Activated CD4-positive, alpha-beta T cell treated with anti-CD3 and anti-CD28 coated beads, Interleukin-2, amount 10 ng/mL, durations not matched to agents 7 days and 5 days (primary cell): ENCODE results near the gene RFFL. TPM values are rescaled to one million over a fixed set of nuclear protein-coding genes. Genes with fewer than 3 reads are reported as not detected.
"Not testable (repeated sequence)": the region's sequence is repeated elsewhere in the genome, so short reads cannot be mapped to it uniquely, and the experiment has no call there.

Source experiments
- CTCF ChIA-PET: fragments of 350-600 bp; sonication (Branson Sonifier 250); formaldehyde crosslinking; loops from one replicate; lab custom pipeline; 2021; ENCODE audit warnings: antibody characterized with exemption; lab: Charles Lee
- POLR2A ChIA-PET: fragments of 350-600 bp; sonication (Branson Sonifier 250); formaldehyde crosslinking; loops from one replicate; lab custom pipeline; 2021; ENCODE audit warnings: antibody characterized with exemption; lab: Charles Lee
- DNase-seq: peaks from one replicate; pipeline ENCODE4 v3.0.0-alpha.2; 2020
- H3K27ac Mint-ChIP-seq: one replicate; pipeline ENCODE4 v1.8.0; 2021; ENCODE audit warnings: mild to moderate bottlenecking, moderate library complexity, mixed read lengths
- H3K27me3 Mint-ChIP-seq: one replicate; pipeline ENCODE4 v1.8.0; 2021; ENCODE audit warnings: mixed read lengths
- H3K36me3 Mint-ChIP-seq: one replicate; pipeline ENCODE4 v1.8.0; 2021; ENCODE audit warnings: low read depth, mixed read lengths
- H3K4me1 Mint-ChIP-seq: one replicate; pipeline ENCODE4 v1.8.0; 2021; ENCODE audit warnings: mixed read lengths
- H3K4me3 Mint-ChIP-seq: one replicate; pipeline ENCODE4 v1.8.0; 2021; ENCODE audit warnings: mild to moderate bottlenecking, moderate library complexity, mixed read lengths
- H3K9me3 Mint-ChIP-seq: one replicate; pipeline ENCODE4 v1.8.0; 2021; ENCODE audit warnings: mixed read lengths
- total RNA-seq, 2 experiments: library from RNA; stranded (reverse); gene quantifications; one replicate each; pipeline ENCODE4 v1.2.3, GENCODE V29; 2021

The RFFL gene
- total RNA-seq, 2 experiments from 2014 or later = 36.0 to 40.1 TPM

DNA sequence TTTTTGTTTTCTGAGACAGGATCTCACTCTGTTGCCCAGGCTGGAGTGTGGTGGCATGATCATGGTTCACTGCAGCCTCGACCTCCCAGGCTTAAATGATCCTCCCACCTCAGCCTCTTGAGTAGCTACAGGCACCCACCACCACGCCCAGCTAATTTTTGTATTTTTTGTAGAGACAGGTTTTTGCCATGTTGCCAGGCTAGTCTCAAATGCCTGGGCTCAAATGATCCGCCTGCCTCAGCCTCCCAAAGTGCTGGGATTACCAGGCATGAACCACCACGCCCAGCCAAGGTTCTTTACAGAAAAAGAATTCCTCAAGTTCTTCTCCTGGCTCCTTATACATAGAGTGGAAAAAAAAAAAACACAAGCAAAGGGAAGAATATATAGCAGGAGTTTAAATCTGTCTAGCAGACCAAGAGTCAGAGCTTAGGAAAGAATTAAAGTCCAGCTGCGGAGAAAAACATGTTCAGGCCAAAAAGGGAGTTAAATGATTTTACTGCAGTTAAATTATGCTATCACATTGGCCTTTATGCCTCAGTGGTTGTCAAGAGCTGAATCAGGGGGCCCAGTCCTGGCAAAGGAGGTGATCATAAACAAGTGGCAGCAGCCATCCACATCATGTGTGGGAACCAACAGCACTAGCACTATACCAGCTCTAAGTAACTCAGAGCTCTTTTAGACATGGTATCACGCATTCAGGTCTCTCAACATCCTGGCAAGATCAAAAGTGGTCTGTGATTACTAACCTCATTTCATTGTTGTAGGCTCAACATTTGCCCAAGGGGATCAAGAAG is 43.9 kb downstream of the RFFL start:
- no peaks in the 10 kb centered on the region for H3K9me3 Mint-ChIP-seq
- no peak overlapping the region for H3K27ac Mint-ChIP-seq
- no peaks in the 10 kb centered on the region for H3K27me3 Mint-ChIP-seq
- H3K4me1 Mint-ChIP-seq = peaks cover 41% of the 10 kb centered on the region
- CTCF ChIA-PET = interaction anchor here (0.8 to 2.7 kb wide), 6 partner anchors 10 to 70 kb away, joined by 3 to 9 read pairs (median 7); no protein-coding TSS in a partner anchor
- no peak overlapping the region for H3K4me3 Mint-ChIP-seq
- no peak for DNase-seq
- peaks cover 68% of the 10 kb centered on the region for H3K36me3 Mint-ChIP-seq
- POLR2A ChIA-PET = interaction anchor here (0.6 kb wide), 1 partner anchor 194 kb away, joined by 3 read pairs; no protein-coding TSS in a partner anchor

DNA sequence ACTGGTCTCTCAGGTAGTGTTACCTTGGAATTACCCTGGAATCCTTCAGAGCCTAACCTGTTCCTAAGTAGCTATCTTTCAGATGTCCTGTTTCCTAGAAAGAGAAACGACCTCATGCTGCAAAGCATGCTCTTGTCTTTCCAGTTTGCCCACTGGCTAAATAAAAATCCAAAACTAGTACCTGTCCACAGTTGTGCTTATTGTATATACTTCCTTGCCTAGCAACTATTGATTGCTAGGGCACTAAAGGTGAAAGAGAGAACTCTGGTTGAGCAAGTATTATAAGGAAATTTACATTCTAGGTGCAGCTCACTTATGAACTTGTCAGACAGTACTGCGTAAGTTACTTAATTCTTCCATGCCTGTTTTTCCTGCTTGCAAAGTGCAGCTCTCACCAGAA is 44.7 kb downstream of the RFFL start:
- Mint-ChIP-seq H3K27me3 (no peaks in the 10 kb centered on the region), H3K4me3 (no peak overlapping the region), H3K4me1 (peaks cover 34% of the 10 kb centered on the region), H3K27ac (no peak overlapping the region), H3K9me3 (no peaks in the 10 kb centered on the region), H3K36me3 (peaks cover 71% of the 10 kb centered on the region)
- POLR2A ChIA-PET = interaction anchor here (0.7 kb wide), 1 partner anchor 114 kb away, joined by 4 read pairs; no protein-coding TSS in a partner anchor
- CTCF ChIA-PET = interaction anchor here (1.1 to 2.5 kb wide), 5 partner anchors 10 to 100 kb away, joined by 3 to 8 read pairs (median 6); no protein-coding TSS in a partner anchor
- DNase-seq = no peak

DNA sequence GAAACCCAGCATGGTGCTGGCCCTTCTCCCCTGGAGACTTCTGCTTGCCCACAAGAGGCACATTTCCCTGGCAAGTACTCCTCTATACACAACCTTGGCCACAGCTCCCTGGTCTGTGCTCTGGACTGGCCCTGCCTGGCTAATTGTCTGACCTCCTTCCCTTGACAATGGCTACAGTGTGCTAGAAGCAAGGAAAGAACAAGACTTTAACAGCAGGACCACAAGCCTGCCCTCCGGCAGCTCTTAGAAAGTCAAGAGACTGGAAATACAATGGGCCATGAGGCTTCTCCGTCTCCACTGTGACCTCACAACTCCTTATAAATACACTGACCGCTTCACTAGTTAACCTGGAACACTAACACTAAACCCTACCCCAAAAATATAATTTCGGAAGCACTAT is 46.5 kb downstream of the RFFL start:
- Mint-ChIP-seq H3K27me3 (no peaks in the 10 kb centered on the region), H3K9me3 (no peaks in the 10 kb centered on the region), H3K36me3 (peaks cover 75% of the 10 kb centered on the region), H3K27ac (peak overlapping the region; percentile 68), H3K4me3 (no peak overlapping the region), H3K4me1 (peaks cover 16% of the 10 kb centered on the region)
- DNase-seq = no peak
- POLR2A ChIA-PET = no interaction called here
- CTCF ChIA-PET = no interaction called here

DNA sequence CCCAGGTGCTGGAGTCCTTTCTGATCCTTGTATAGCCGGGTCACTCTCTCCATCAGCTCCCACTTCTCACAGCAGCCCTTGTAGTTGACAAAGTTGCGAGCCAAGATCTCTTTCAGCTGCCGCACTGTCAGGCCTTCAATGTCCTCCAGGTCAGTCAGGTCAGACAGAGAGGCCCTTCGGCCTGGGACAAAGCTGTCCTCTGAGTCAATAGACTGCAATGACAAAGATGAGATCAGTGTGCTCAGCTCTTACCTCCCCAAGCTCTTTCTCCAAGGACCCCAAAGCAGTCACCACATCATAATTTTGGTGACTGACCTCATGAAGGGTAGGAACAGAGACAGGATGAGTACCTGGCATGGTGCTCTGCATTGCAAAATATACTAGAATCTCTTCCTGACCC is 47.1 kb downstream of the RFFL start:
- Mint-ChIP-seq H3K27ac (no peak overlapping the region), H3K4me1 (peaks cover 9% of the 10 kb centered on the region), H3K36me3 (peaks cover 77% of the 10 kb centered on the region), H3K4me3 (no peak overlapping the region), H3K27me3 (no peaks in the 10 kb centered on the region), H3K9me3 (no peaks in the 10 kb centered on the region)
- no peak for DNase-seq
- POLR2A ChIA-PET = no interaction called here
- CTCF ChIA-PET = interaction anchor here (1.0 kb wide), 1 partner anchor 14 kb away, joined by 3 read pairs; no protein-coding TSS in a partner anchor

DNA sequence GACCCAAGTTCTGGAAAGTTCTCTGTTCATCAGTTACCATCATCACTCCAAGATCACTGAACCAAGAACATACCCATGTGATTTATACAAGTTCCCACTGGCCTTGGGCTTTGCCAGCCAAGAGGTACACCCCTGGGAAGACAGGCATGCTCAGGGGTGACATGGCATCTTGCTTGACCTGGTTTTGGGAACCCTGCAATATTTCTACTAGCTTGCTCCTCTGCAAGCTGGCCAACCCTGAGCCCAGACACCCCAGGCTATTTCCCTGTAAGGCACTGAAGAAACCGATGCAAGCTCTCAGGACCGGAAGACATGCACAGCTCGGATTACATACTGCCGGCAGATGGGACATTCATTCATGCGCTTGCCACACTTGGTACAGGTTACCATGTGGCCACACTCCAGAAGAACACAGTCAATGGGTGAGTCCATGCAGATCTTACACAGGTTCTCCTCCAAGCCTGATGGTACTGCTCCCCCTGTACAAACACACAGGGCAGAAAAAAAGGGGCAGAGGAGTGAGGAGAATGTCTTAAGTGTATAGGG is 51.8 kb downstream of the RFFL start:
- no peak overlapping the region for H3K4me3 Mint-ChIP-seq
- H3K27me3 Mint-ChIP-seq = no peaks in the 10 kb centered on the region
- no peaks in the 10 kb centered on the region for H3K4me1 Mint-ChIP-seq
- no peak overlapping the region for H3K27ac Mint-ChIP-seq
- H3K9me3 Mint-ChIP-seq = no peaks in the 10 kb centered on the region
- peaks cover 65% of the 10 kb centered on the region for H3K36me3 Mint-ChIP-seq
- POLR2A ChIA-PET = no interaction called here
- CTCF ChIA-PET = interaction anchor here (1.2 kb wide), 1 partner anchor 20 kb away, joined by 3 read pairs; no protein-coding TSS in a partner anchor
- no peak for DNase-seq

DNA sequence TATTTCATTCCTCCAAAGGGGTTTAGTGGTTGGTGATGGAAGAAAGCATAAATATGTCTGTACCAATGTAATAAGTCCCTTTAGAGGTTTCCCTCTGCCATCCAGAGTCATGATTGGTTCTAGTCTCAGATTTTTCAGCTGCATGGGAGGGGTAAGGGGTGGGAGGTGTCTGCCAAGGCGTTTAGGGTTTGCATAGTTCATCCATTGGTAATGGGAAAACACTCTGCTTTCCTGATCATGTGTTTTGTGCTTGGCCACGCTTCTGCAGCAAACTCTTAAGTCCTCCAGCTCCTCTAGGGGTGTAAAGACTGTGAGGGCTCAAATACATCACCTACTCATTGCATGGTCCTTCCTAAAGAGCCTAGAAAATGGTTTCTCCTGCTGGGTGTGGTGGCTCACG is 53.4 kb downstream of the RFFL start:
- no peaks in the 10 kb centered on the region for H3K9me3 Mint-ChIP-seq
- no peak overlapping the region for H3K4me3 Mint-ChIP-seq
- POLR2A ChIA-PET = interaction anchor here (1.1 kb wide), 1 partner anchor 13 kb away, joined by 4 read pairs; no protein-coding TSS in a partner anchor
- no peaks in the 10 kb centered on the region for H3K27me3 Mint-ChIP-seq
- no peaks in the 10 kb centered on the region for H3K4me1 Mint-ChIP-seq
- CTCF ChIA-PET = interaction anchor here (0.7 to 2.7 kb wide), 6 partner anchors 9 to 521 kb away, joined by 3 to 8 read pairs (median 4); no protein-coding TSS in a partner anchor
- H3K27ac Mint-ChIP-seq = no peak overlapping the region
- DNase-seq = no peak
- H3K36me3 Mint-ChIP-seq = peaks cover 50% of the 10 kb centered on the region

DNA sequence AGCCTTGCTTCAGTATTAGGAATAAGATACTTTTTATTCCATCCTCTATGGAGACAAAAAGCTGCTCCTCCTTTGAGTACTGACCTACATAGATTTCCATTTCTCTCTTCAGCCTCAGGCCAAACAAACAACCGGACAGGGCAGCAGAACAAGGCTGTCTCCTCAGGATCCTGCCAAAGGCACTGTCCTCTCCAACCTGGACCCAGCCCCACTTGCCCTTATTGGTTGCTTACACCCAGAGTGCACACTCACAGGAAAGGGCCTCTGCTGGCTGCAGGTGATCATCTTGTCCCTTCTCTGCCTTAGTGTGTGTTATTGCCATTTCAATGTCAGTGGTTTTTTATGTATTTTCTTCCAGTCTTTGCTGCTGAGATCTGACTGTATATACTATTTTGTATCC is 56.5 kb downstream of the RFFL start:
- peaks cover 32% of the 10 kb centered on the region for H3K36me3 Mint-ChIP-seq
- H3K27me3 Mint-ChIP-seq = no peaks in the 10 kb centered on the region
- ChIA-PET POLR2A (no interaction called here), CTCF (interaction anchor here (1.2 kb wide), 1 partner anchor 26 kb away, joined by 4 read pairs; the partner anchor contains the start of gene LIG3)
- no peak overlapping the region for H3K27ac Mint-ChIP-seq
- DNase-seq = no peak
- no peak overlapping the region for H3K4me3 Mint-ChIP-seq
- H3K9me3 Mint-ChIP-seq = no peaks in the 10 kb centered on the region
- H3K4me1 Mint-ChIP-seq = no peaks in the 10 kb centered on the region

DNA sequence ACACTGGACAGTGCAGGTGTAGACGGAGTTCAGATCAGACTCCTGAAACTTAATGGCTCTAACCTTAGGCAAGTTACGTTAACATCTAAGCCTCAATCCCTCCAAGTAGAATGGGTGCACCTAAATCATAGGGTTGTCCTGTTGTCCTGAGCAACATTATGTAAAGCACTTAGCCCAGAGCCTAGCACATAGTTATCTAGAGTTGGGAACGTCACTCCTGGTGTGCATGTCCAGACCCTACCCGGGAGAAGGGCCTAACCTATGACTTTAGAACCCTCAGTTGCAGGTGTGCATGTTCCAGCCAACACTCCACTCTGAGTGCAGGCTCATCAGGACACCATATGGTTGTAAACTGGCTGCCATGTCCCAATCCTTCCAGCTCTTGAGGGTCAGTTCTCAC is 57.2 kb downstream of the RFFL start:
- peaks cover 31% of the 10 kb centered on the region for H3K36me3 Mint-ChIP-seq
- ChIA-PET CTCF (interaction anchor here (1.3 kb wide), 1 partner anchor 16 kb away, joined by 3 read pairs; no protein-coding TSS in a partner anchor), POLR2A (no interaction called here)
- no peaks in the 10 kb centered on the region for H3K9me3 Mint-ChIP-seq
- H3K4me1 Mint-ChIP-seq = no peaks in the 10 kb centered on the region
- H3K4me3 Mint-ChIP-seq = no peak overlapping the region
- no peaks in the 10 kb centered on the region for H3K27me3 Mint-ChIP-seq
- DNase-seq = no peak
- H3K27ac Mint-ChIP-seq = no peak overlapping the region

DNA sequence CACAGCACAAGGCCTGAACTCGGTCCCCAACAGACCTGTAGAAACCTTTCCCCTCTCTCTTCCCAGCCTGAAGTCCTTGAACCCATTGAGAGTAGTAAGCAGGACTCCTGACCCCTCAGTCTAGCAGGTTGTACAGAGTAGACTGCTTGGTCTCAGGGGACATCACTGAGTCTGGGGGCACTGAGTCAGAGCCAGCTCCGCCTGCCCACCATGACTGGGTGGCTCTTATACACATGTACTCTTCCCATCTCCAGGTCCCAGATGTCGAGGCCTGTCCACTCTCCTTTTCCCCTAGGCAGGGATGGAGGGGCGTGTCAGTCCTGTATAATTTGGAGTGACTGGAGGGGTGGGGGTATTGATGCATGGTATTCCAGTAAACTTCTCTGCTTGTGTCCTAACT is 59.7 kb downstream of the RFFL start:
- DNase-seq = no peak
- CTCF ChIA-PET = interaction anchor here (1.0 to 4.1 kb wide), 3 partner anchors 81 to 115 kb away, joined by 3 to 16 read pairs (median 3); no protein-coding TSS in a partner anchor
- Mint-ChIP-seq H3K9me3 (no peaks in the 10 kb centered on the region), H3K27ac (peak overlapping the region; percentile 34), H3K27me3 (no peaks in the 10 kb centered on the region), H3K4me1 (no peaks in the 10 kb centered on the region), H3K4me3 (no peak overlapping the region), H3K36me3 (peaks cover 25% of the 10 kb centered on the region)
- POLR2A ChIA-PET = no interaction called here

DNA sequence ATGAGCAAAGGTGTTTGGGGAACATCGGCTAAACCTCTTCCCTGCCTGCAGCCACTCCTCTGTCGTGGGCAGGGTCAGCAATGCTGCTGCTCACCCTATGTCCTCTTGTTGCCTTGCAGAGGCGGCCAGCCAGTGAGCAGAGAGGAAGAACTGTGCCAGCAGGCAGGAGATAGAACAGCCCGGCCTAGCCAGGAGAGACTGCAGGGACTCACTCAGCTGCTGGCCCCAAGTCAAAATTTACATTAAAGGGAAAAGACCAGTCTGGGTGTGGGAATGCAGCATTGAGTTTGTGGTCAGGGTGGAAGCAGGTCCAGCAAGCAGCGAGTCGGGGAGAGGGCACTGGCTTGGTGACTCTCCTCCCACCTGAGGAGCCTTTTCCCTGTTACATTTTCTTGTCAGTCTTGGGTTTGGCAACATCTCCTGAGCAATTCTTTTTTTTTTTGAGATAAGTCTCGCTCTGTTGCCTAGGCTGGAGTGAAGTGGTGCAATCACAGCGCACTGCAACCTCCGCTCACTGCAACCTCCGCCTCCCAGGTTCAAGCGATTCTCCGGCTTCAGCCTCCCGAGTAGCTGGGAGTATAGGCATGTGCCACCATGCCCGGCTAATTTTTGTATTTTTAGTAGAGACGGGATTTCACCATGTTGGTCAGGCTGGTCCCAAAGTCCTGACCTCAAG is 60.5 kb downstream of the RFFL start:
- Mint-ChIP-seq H3K9me3 (no peaks in the 10 kb centered on the region), H3K36me3 (peaks cover 28% of the 10 kb centered on the region), H3K27me3 (no peaks in the 10 kb centered on the region), H3K4me1 (peaks cover 5% of the 10 kb centered on the region), H3K4me3 (no peak overlapping the region), H3K27ac (peak overlapping the region; percentile 47)
- ChIA-PET CTCF (interaction anchor here (0.6 to 4.1 kb wide), 5 partner anchors 11 to 418 kb away, joined by 3 to 16 read pairs (median 3); no protein-coding TSS in a partner anchor), POLR2A (no interaction called here)
- no peak for DNase-seq

DNA sequence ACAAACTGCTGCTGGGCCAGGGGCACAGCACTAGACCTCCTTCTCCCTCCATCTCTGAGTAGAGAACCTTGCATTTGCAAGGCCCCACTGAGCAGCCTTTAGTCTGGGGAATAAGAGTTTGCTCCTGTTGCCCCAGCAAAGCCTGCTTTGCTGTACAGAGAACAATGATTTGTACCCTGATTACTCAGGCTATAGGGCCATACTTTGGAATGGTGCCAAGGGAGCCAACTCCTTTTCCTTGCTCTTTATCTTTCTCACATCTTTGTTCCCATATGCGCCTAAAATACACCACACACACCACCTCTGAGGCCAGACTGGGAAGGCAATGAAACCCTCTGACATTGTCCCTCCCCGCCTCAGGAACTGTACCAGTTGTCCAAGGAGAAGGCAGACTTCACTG is 62.0 kb downstream of the RFFL start:
- H3K4me3 Mint-ChIP-seq = no peak overlapping the region

DNA sequence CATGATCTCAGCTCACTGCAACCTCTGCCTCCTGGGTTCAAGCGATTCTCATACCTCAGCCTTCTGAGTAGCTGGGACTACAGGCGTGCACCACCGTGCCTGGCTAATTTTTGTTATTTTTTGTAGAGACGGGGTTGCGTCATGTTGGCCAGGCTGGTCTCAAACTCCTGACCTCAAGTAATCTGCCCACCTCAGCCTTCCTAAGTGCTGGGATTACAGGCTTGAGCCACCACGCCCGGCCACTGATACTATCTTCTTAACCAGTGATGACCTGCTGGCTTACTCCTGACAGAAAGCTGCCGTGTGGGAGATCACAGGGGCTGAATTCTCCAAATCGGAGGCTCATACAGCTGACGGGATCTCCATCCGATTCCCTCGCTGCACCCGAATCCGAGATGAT is 62.5 kb downstream of the RFFL start:
- not testable (repeated sequence) for H3K27me3 Mint-ChIP-seq, H3K4me1 Mint-ChIP-seq, DNase-seq, H3K9me3 Mint-ChIP-seq, H3K27ac Mint-ChIP-seq, H3K4me3 Mint-ChIP-seq
- CTCF ChIA-PET = interaction anchor here (2.6 to 4.1 kb wide), 4 partner anchors 10 to 119 kb away, joined by 7 to 20 read pairs (median 14); partner anchors contain the start of gene RAD51D
- peaks cover 19% of the 10 kb centered on the region for H3K36me3 Mint-ChIP-seq
- POLR2A ChIA-PET = interaction anchor here (0.7 kb wide), 1 partner anchor 11 kb away, joined by 3 read pairs; no protein-coding TSS in a partner anchor

More for the DNA sequence above, 62.0 kb downstream of the RFFL start:
- POLR2A ChIA-PET = interaction anchor here (0.7 kb wide), 1 partner anchor 11 kb away, joined by 3 read pairs; no protein-coding TSS in a partner anchor
- Mint-ChIP-seq H3K4me1 (peaks cover 6% of the 10 kb centered on the region), H3K9me3 (no peaks in the 10 kb centered on the region), H3K27ac (peak overlapping the region; percentile 0), H3K36me3 (peaks cover 19% of the 10 kb centered on the region), H3K27me3 (no peaks in the 10 kb centered on the region)
- no peak for DNase-seq
- CTCF ChIA-PET = interaction anchor here (1.0 to 4.1 kb wide), 3 partner anchors 10 to 88 kb away, joined by 3 to 16 read pairs (median 7); no protein-coding TSS in a partner anchor
